HG02870 (cell line): ENCODE results near the gene CHORDC1.
A peak's percentile ranks its signal among the peaks of the same experiment; 100 is the strongest.
"Not testable (repeated sequence)": the region's sequence is repeated elsewhere in the genome, so short reads cannot be mapped to it uniquely, and the experiment has no call there.

Source experiments
- ATAC-seq: cut with Tn5 transposase; IDR thresholded peaks from one replicate; pipeline ENCODE4 v1.9.1; 2021; ENCODE audit warnings: mild to moderate bottlenecking, moderate library complexity; ENCODE audit not compliant: unreplicated experiment

CHORDC1 gene

GRCh38 chr11:90218606-90219005 is 4.2 kb downstream of the CHORDC1 start:
- no peak for ATAC-seq

GRCh38 chr11:90216611-90217010 is 6.2 kb downstream of the CHORDC1 start:
- ATAC-seq: no peak

GRCh38 chr11:90213322-90213721 is 9.5 kb downstream of the CHORDC1 start:
- no peak for ATAC-seq

GRCh38 chr11:90208857-90209256 is 14.0 kb downstream of the CHORDC1 start:
- ATAC-seq: no peak

DNA sequence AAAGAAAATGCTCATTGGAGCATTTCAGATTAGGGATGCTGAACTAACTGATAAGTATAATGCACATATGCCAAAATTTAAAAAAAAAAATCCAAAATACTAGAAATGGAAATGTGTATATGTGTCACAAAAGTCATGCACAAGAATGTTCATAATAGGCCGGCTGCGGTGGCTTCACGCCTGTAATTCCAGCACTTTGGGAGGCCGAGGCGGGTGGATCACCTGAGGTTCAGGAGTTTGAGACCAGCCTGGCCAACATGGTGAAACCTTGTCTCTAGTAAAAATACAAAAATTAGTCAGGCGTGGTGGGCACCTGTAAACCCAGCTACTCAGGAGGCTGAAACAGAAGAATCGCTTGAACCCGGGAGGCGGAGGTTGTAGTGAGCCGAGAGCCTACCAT is 14.9 kb downstream of the CHORDC1 start:
- ATAC-seq: not testable (repeated sequence)

- peak; percentile 84 for ATAC-seq
Observed at GRCh38 chr11:90204832-90205646, 17.8 kb downstream of the CHORDC1 start.

DNA sequence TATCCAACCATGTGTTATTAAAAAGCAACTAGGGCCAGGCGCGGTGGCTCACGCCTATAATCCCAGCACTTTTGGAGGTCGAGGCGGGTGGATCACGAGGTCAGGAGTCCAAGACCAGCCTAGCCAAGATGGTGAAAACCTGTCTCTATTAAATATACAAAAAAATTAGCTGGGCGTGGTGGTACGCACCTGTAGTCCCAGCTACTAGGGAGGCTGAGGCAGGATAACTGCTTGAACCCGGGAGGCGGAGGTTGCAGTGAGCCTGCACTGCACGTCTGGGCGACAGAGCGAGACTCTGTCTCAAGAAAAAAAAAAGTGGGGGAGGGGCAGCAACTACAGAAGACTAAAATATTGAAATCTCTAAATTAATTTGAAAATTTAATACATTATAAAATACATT is 18.4 kb downstream of the CHORDC1 start:
- no peak for ATAC-seq

- no peak for ATAC-seq
Observed at GRCh38 chr11:90202342-90202741, 20.5 kb downstream of the CHORDC1 start.

GRCh38 chr11:90197377-90197776 is 25.5 kb downstream of the CHORDC1 start:
- ATAC-seq: no peak

- ATAC-seq: peak; percentile 52
Observed at GRCh38 chr11:90192869-90193582, 29.8 kb downstream of the CHORDC1 start.

- no peak for ATAC-seq
Observed at GRCh38 chr11:90189011-90189410, 33.8 kb downstream of the CHORDC1 start.

GRCh38 chr11:90187839-90188238 is 35.0 kb downstream of the CHORDC1 start:
- ATAC-seq: no peak

DNA sequence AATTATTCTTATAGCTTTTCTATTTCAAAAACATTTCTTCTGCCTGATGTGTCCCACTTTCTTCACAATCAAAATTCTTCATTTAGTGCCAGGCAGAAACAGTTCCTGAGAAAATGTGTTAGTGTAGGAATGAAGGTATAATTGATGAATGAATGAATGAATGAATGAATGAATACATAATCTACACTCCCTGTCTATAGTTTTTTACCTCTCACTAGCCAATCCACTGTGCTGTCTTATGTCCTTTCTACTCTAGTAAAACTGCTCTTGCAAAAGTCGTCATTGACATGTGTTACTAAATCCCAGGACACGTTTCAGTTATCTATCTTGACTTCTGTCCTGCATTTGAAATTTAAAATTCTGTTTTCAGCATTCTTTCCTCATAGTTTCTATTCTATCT is 42.9 kb downstream of the CHORDC1 start:
- ATAC-seq: no peak

DNA sequence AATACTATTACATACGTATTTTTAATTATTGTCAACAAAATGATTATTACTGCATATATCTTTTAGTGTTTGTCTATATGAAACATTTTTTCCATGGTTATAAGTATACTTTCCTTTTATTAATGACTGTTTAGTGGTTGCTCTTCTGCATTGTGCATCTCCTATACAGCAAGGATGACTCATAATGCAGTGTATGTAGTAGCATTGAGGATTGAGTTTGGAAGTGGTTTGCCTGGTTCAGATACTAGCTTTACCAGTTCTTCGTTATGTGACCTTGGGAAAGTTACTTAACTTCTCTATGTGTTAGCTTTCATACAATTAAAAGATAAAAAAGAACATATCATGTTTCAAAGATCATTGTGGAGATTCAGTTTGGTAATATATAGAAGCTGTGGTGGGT is 44.1 kb downstream of the CHORDC1 start:
- ATAC-seq: no peak

DNA sequence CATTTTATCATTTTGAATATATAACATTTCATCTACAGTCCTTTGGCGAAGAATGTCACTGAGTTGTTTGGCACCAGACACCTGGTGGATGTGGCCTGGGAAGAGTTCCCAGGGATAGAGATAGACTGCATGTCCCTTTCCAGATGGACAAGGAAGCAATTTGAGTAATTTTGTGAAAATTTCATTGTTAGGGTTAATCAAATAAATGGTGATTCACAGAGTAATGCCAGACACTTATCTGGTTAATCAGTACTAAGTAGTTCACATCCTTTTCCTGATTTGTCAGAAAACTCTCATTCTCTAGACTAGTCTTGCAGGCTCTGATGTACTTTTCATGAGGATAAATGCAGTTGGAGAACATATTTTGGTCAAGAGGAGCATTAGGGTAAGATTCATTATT is 46.8 kb downstream of the CHORDC1 start:
- no peak for ATAC-seq

DNA sequence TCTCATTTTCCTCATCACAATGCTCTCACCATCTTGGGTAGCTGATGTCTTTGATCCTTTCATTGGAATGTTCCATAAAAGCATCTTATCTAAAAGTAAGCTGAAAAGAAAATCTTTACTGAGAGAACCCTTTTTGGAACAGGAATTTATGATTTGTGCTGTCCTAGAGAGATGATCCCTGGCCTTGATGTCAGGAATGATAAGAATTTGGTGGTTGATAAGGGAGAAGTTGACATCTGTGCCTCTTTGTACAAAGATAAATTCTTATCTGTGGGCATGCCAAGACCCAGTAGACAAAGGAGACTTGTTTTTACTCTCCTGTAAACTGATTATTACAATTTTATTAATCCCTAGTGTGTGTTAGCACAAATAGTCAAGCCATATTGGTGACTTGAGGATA is 51.5 kb downstream of the CHORDC1 start:
- ATAC-seq: no peak

DNA sequence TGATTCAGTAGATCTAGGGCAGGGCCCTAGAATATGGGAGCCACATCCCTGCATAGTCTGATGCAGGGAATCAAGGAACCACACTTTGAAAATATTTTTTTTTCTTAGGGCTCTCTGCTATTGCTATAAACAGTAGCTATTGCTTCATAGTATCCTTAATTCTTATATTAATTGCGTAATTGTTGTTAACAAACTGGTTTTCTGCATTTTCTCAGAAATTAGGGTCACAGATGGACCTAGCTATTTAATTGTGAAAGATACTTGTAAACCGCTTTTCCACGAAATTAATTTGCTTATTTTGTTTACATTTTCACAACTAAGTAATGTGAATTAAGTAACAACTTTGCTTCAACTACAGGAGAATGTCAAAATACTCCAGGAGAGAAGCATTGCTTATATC is 54.3 kb downstream of the CHORDC1 start:
- ATAC-seq: no peak

- not testable (repeated sequence) for ATAC-seq
Observed at GRCh38 chr11:90167704-90168103, 55.1 kb downstream of the CHORDC1 start.

DNA sequence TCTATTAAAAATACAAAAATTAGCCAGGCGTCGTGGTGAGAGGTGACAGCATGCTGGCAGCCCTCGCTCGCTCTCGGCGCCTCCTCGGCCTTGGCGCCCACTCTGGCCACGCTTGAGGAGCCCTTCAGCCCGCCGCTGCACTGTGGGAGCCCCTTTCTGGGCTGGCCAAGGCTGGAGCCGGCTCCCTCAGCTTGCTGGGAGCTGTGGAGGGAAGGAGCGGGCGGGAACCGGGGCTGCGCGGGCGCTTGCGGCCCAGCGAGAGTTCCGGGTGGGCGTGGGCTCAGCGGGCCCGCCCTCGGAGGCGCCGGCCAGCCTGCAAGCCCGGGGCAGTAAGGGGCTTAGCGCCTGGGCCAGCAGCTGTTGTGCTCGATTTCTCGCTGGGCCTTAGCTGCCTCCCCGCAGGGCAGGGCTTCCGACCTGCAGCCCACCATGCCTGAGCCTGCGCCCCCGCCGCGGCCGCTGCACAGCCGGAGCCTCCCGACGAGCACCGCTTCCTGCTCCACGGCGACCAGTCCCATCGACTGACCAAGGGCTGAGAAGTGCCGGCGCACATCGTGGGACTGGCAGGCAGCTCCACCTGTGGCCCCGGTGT is 55.8 kb downstream of the CHORDC1 start:
- ATAC-seq: not testable (repeated sequence)
